ENCODE data around the gene IRF7.
A peak's percentile ranks its signal among the peaks of the same experiment; 100 is the strongest.

The IRF7 gene

DNA sequence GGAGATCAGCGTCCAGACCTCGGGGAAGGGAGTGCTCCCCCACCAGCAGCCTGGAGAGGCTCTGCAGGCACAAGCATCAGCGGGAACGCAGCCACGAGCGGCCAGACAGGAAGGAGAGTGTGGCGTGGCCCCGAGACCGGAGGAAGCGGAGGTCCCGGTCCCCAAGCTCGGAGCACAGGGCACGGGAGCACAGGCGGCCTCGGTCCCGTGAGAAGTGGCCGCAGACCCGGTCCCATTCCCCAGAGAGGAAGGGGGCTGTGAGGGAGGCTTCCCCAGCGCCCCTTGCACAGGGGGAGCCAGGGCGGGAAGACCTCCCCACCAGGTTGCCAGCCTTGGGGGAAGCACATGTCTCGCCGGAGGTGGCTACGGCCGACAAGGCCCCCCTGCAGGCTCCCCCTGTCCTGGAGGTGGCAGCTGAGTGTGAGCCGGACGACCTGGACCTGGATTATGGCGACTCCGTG is 6.9 kb downstream of the IRF7 start:
- no peak for DNase-seq

DNA sequence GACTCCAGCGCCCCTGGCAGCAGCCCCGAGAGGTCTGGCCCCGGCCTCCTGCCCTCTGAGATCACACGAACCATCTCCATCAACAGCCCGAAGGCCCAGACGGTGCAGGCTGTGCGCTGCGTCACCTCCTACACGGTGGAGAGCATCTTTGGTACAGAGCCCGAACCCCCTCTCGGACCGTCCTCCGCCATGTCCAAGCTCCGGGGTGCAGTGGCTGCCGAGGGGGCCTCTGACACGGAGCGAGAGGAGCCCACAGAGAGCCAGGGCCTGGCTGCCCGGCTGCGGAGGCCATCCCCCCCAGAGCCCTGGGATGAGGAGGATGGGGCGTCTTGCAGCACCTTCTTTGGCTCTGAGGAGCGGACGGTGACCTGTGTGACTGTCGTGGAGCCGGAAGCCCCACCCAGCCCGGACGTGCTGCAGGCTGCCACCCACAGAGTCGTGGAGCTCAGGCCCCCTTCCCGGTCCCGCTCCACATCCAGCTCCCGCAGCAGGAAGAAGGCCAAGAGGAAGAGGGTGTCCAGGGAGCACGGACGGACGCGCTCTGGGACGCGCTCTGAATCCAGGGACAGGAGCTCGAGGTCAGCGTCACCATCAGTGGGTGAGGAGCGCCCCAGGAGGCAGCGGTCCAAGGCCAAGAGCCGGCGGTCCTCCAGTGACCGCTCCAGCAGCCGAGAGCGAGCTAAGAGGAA is 7.6 kb downstream of the IRF7 start:
- DNase-seq: no peak

DNA sequence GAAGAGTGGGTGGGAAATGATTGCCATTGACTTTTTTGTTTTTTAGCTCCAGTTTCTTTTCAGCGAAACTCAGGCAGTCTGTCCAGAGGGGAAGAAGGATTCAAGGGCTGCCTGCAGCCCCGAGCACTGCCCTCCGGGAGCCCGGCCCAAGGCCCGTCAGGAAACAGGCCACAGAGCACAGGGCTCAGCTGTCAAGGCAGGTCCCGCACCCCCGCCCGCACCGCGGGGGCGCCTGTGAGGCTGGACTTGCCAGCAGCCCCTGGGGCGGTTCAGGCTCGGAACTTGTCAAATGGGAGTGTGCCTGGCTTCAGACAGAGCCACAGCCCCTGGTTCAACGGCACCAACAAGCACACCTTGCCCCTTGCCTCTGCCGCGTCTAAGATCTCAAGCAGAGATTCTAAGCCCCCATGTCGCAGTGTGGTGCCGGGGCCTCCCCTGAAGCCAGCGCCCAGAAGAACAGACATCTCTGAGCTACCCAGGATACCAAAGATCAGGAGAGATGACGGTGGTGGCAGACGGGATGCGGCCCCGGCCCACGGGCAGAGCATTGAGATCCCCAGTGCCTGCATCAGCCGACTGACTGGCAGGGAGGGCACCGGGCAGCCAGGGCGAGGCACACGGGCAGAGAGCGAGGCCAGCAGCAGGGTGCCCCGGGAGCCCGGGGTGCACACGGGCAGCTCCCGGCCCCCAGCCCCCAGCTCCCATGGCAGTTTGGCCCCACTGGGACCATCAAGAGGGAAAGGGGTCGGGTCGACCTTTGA is 8.6 kb downstream of the IRF7 start:
- DNase-seq: no peak

DNA sequence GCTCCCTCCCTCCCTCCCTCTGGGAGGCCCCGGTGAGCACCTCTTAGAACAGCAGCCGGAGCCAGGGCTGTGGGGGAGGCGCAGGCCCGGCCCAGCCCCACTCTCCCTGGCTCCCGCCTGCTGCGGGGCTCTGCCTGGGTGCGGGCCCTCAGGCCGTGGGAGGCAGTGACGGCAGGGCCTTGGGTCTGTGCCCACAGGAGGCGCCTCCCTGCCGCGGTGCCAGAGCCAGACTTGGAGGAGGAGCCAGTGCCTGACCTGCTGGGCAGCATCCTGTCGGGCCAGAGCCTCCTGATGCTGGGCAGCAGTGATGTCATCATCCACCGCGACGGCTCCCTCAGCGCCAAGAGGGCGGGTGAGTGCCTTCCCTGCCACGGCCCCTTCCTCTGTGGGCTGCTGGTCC is 9.5 kb downstream of the IRF7 start:
- DNase-seq: peak in 7 of 56 donors; percentile 11 to 47 (median 30)

DNA sequence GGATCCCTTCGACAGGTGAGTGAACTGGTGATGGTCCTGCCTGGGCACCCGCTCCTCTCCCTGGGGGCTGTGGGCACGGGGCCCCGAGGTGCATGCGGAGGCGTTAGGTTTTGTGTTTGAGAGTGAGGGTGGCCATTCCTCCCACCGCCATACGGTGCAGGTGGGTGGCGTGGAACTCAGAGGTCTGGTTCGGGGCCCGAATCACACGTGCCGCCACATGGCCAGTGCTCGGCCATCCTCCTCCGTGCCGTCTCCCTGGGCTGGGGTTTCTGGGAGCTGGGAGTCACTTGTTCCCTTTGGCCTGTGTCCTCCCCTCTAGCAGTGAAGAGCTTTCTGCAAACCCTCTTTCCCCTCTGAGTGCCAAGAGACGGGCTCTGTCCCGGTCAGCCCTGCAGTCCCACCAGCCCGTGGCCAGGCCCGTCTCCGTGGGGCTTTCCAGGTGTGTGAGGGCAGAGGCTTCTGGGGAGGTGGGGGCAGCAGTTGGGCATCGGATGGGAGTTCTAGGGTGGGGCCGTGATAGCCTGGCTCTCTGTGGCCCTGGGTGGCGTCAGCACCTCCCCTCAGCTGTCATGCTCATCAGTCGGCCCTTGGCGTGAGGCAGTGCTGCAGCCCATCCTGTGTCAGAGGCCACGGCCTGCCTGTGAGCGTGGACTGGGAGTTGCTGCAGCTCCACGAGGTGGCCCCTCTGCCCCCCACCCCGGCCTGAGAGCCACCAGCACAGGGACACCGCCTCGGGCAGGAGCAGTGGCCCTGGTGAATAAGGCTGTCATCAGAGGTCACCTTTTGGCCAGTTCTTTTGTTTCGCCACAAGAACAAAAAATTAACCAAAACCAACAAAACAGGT is 10.2 kb downstream of the IRF7 start:
- no peak for DNase-seq

DNA sequence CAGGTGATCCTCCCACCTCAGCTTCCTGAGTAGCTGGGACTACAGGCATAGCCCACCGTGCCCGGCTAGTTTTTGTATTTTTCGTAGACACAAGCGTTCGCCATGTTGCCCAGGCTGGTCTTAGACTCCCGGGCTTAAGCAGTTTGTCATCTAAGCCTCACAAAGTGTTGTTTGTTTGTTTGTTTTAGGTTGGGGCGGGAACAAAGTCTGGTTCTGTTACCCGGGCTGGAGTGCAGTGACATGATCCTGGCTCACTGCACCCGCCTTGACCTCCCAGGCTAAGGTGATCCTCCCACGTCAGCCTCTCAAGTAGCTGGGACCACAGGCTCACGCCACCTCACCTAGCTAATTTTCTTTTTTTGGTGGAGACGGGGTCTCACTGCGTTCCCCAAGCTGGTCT is 12.6 kb downstream of the IRF7 start:
- no peak for DNase-seq

DNA sequence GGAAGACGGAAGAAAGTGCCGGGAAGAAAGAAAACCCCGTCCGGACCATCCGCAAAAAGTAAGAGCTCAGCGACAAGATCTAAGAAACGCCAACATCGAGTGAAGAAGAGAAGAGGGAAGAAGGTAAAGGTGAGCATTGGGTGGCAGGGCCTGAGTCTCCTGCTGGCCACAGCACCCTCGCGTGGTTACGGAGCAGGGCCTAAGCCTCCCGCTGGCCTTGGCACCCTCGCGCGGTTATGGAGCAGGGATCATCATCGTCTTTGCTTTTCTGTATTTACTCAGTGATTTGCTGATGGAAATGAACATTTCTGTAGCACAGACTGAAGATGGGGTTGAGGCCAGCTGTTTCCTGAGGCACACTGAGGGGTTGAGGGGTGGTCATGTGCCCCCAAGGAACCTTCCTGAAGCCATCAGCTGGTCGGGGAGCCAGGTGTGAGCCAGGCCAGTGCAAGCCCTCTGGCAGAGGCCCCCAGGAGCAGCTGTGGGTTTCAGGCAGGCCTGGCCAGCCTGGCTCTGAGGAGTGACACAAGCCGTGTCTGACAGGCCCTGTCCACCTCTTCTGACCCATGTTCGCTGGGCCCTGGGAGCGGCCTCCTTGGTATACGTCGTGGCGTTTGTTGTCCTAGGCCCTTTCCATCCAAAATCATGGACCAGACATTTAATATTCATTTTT is 14.0 kb downstream of the IRF7 start:
- DNase-seq: no peak

DNA sequence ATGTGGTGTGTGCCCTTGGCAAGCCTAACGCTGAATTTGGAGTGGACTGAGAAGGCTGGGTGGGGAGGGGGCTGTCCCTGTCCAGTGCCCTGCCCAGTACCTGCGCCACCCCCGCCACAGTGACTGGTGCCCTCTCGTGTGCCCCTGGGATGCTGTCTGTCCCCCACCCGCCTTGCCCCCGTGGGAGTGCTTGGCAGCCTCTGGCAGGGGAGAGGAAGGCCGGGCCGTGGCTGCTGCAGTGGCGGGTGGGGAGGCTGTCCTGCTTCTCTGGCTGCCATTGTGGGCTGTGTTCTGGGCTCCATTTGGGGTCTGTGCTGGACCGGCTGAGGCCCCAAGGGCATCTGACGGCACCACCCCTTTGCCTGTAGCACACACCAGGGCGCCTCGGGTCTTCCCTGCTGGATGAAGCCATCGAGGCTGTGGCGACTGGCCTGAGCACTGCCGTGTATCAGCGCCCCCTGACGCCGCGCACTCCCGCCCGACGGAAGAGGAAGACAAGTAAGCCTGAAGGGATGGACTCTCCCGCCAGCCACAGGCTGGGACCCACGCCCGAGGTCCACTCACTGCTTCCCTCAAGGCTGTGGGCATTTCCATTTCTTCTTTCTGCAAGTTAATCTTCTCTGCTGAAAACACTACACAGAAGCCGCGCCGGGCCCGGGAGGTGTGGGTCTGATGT is 17.6 kb downstream of the IRF7 start:
- no peak for DNase-seq

DNA sequence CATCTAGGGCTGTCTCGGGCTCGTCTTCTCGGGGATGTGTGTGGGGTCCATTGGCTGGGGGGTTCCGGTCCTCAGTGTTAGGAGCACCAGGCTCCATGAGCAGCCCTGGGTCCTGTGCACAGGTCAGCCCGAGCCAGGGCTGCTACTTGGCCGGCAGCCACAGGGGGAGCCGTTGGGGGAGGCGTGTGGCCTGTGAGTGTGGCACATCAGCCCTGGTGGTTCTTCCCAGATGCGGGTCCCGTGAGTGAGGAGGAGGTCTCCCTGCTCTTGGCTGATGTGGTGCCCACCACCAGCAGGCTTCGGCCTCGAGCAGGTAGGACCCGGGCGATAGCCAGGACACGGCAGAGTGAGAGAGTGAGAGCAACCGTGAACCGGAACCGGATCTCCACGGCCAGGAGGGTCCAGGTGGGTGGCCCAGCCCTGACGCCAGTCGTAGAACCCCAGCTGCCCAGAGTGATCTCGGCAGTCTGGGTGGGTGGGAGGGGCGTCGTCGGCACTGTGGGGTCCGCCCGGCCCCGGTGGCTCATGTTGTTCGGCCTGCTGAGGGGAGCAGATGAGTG is 18.5 kb downstream of the IRF7 start:
- DNase-seq: no peak

DNA sequence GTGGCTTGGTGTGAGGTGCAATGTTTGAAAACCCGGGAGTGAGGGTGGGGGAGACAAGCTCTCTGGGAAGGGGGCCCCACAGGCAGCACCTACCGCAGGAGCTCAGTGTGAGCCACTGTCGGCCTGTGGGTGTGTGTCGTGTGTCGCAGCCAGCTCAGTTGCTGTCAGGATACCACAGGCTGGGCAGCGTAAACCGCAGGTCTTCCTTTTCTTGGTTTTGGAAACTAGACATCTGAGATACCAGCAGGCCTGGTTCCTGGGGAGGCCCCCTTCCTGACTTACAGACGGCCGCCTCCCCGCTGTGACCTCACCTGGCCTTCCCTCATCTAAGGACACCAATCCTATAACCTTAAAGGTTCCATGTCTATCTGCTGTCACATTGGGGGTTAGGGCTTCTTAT is 19.4 kb downstream of the IRF7 start:
- DNase-seq: no peak

DNA sequence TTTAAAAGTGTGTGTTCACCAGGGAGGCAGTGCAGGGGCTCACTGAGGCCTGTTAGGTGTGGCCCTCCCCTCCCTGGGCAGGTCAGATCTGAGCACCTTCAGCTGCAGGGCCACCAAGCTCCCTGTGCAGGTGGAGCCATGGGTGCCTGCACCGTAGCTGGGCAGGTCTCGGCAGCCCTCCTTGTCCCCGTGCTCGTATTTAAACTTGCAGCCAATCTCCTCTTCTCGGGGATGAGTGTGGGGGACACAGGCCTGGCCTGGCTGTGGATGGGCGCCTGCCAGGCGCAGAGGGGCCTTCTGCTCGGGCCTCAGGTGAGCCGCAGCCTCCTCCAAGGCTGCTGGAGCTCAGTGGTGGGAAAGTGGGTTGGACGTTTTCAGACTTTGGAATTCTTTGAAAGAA is 20.4 kb downstream of the IRF7 start:
- DNase-seq: no peak

DNA sequence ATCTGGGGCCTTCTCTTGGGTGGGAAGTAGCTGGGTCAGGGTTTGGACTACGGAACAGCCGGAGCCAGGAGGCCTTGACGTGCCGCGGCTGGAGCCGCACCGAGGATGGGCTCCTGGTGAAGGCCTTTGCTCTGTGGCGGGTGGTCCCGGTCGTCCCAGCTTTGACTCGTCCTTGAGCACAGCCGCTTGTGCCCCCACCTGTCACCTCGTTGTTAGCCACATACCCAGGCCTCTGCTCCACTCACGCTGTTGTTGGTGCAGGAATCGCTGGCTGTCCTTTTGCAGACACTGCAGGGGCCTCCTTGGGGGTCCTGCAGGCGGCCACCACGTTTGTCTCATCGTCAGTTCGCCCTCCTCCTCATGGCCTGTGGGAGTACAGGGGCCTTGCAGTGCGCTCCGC is 22.4 kb downstream of the IRF7 start:
- no peak for DNase-seq

DNA sequence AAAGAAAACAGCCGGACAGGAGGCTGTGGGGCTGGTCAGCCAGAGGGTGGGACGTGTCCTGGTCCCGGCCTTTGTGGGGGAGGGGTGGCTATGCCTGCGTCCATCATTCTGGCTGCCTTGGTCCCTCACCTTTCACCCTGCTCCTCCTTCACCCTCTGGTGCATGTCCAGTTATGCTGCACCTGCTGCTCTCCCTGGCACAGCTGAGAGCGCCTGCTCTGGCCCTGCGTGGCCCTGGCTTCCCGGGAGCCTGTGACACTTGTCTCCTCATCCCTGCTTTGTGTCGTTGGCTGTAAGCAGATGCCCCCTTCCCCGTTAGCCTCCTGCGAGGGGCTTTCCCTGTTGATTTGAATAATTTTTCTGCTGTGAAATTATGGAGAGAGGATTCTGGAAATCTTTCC is 22.8 kb downstream of the IRF7 start:
- no peak for DNase-seq

DNA sequence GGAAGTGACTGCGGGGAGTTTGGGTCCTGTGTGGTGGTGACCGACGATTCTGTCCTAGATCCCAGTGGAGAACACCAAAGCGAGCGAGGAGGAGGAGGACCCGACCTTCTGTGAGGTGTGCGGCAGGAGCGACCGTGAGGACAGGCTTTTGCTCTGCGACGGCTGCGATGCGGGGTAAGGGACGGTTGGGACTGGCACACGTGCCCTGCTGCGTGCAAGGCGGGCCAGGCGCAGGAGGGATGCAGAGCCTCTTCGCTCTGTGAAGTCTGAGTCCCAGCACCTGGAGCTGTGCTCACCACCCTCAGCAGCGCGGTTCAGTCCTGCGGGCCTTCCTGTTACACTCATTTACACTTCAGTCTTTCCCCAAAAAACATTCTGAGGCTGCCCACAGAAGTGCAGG is 23.2 kb downstream of the IRF7 start:
- DNase-seq: no peak

DNA sequence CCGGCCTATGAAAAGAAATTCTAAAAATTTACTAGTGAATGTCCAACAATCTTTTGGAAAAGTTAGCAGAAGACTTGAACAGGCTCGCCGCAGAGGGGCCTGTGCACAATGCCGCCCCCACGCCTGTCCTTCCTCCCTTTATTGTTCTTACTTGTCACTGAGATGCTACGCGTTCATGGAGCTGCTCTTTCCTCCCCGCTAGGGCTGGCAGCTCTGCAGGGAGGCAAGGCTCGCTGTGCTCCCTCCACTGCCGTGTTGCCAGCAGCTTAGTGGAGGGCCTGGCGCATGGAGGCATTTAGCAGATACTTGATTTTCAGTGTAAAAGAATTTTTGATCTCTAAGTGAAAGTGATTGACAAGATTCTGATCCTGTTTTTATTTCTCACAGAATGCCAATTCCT is 24.8 kb downstream of the IRF7 start:
- no peak for DNase-seq

DNA sequence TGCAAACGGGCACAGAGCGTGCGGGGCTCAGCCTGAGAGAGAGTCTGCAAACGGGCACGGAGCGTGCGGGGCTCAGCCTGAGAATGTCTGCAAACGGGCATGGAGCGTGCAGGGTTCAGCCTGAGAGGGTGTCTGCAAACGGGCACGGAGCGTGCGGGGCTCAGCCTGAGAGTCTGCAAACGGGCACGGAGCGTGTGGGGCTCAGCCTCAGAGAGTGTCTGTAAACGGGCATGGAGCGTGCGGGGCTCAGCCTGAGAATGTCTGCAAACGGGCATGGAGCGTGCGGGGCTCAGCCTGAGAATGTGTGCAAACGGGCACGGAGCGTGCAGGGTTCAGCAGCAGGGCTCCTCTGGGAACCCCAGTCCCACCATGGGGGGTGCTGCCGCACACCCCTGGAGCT is 26.0 kb downstream of the IRF7 start:
- no peak for DNase-seq

DNA sequence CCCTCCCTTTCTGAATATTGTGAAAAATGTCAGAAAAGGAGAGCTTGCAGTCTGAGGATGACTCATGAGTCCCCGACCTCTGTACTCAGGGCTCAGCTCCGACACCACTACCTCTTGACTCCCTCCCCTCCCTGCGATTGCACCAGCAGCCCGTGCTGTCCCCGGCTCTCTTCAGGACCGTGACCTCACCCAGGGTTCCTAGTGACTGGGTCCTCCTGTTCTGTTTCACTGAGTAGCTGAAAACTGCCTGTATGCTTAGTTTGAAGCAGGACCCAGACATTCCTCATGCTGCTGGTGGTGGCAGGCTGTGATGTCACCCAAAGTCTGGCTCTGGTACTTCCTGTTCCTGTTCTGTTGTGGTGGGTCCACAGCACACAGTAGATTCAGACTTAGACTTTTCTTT is 27.8 kb downstream of the IRF7 start:
- no peak for DNase-seq

DNA sequence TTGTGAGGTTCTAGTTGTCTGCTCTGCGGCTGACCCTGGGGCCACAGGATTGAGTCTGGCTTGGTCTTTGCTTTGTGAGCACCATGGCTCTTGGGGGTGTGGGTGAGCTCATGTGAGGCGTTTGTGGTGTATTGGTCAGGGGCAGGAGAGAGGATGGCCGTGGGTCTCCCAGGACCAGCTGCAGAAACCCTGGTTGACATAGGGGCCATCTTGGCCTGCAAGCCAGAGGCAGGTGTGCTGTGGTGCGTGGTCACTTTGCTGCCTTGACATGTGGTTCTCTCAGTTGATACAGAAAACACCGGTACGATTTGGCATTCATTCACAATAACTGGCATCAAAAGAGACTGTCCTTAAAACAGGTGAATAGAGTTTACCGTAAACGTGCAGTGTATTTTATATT is 28.2 kb downstream of the IRF7 start:
- DNase-seq: no peak

DNA sequence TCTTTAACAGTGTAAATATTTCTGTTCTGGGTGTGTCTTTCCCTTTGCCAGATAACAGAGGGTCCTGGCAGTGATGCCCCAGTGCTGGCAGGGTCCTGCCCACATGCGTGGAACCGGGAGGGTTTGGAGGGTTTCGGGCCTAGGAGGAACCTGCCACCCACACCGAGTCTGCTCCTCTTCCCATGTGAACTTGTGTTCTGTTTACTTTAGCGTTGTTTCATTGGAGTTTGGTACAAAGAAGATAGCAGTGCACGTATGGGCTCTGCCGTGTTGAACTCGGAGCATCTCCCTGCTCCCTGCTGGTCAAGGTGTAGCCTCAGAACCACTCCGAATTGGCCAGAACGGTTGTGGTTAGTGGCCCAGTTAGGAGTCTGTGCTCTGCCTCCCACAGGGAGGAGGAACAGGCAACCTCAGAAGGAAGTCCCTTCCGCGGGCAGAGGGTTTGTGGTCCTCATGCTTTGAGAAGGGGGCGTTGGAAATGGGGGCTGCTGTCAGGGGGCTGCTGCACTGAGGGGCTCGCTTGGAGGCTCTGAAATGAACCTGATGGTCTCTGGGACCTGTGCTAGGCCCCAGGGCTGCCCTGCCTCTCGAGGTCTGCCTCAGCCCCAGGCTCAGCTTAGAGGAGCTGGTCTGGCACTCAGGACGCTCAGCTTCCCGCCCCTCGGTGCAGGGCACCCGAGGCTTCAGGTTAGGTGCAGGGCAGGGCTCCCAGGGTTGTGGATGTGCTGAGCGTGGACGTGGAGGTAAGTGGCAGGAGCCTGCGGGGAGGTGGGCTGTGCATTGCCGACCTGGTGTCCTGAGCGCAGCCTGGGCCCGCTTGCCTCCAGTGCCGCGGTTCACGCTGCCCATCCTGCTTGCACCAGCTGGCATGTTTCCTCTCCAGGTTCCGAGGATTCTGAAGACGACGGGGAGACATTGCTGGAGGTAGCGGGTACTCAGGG is 29.1 kb downstream of the IRF7 start:
- DNase-seq: no peak

DNA sequence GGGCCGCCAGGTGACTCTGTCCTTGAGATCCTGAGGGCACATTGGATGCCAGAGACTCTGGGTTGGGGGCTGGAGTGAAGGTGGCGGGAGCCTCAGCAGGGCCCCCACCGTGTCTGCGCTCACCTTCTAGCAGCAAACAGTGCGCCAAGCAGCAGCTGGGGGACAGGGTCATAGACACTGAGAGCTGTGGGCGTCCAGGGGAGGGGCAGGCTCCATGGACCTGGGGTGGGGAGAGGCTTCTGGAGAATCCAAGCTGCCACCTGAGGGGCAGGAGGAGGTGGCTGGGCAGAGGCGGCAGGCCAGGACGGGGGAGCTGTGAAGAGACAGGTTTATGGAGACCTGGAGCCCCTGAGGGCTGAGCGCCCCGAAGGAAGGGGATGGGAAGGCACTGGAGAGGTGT is 31.5 kb downstream of the IRF7 start:
- DNase-seq: no peak
